NCI-H748 (cell line): ENCODE measurements around the gene OSBPL10.
"Not testable (repeated sequence)": the region's sequence is repeated elsewhere in the genome, so short reads cannot be mapped to it uniquely, and the experiment has no call there.

Experiments used
- DNase-seq: peaks from one replicate; lab custom pipeline; 2025; ENCODE audit not compliant: unreplicated experiment; lab: John Stamatoyannopoulos, UW

The OSBPL10 gene

GRCh38 chr3:31892916-31893573 is 88.0 kb downstream of the OSBPL10 start:
- no peak for DNase-seq

DNA sequence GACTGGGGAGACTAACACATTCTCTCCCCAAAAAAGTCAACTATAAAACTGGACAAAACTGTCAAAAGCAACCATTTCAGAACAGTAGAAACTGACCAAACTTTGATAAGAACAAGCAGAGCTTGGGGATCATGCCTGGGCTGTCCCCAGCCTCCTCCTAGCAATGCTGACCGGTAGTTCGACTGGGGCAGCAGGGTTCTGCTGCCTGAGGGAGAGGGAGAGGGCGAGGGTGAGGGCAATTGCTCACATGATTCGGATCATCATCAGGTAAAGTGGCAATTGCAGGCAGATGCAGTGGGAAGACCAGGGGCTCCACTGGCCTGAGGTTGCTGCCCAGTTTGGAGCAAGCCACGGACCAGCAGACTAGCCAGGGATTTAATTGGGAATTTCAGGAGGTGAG is 88.6 kb downstream of the OSBPL10 start:
- no peak for DNase-seq

DNA sequence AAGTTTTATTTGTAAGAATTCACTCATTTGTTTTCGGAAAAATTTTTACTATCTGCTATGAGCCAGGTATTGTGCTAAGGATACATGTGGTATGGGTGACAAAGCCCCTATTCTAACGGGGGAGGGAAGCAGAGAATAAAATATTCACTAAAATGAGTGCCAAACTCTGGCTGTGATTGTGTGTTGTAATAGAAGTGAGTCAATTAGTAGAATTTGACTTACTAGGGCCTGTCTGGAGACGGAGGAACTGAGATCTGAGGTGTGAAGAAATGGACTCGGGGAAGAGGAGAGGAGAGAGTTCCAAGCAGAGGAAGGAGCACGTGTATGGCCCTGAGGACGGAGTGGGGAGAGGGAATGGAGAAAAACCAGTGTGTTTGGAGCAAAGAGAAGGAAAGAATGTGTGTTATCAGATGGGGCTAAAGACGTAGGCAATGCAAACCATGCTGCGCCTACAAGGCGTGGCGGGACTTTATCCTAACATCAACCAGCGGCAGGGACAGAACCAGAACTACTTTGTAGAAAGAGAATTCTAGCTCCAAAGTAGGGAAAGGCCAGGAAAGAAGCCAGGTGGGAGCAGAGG is 89.1 kb downstream of the OSBPL10 start:
- no peak for DNase-seq

GRCh38 chr3:31890742-31891469 is 90.2 kb downstream of the OSBPL10 start:
- no peak for DNase-seq

DNA sequence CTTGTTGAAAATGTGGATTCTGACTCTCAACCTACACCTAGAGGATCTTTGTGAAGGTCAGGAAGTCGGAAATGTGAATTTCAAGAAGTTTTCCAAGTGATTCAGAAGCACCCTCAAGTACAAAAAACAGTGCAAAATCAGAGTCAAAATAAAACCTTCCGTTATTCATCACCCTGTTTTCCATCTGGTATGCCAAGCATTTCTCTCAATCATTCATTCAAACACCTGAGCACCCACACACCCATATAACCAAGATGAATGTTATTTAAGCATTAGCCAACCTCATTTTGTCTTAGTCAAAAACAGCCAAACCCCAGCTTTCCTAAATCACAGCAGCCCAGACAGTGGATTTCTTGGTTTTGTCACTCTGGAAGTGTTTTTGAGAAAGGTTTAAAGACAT is 91.1 kb downstream of the OSBPL10 start:
- DNase-seq: no peak

GRCh38 chr3:31885235-31885634 is 95.8 kb downstream of the OSBPL10 start:
- DNase-seq: no peak

- no peak for DNase-seq
Measured at GRCh38 chr3:31884251-31884650, 96.8 kb downstream of the OSBPL10 start.

GRCh38 chr3:31882895-31883294 is 98.2 kb downstream of the OSBPL10 start:
- peak; percentile 3 for DNase-seq

- DNase-seq: peak; percentile 11
Measured at GRCh38 chr3:31882431-31882830, 98.6 kb downstream of the OSBPL10 start.

DNA sequence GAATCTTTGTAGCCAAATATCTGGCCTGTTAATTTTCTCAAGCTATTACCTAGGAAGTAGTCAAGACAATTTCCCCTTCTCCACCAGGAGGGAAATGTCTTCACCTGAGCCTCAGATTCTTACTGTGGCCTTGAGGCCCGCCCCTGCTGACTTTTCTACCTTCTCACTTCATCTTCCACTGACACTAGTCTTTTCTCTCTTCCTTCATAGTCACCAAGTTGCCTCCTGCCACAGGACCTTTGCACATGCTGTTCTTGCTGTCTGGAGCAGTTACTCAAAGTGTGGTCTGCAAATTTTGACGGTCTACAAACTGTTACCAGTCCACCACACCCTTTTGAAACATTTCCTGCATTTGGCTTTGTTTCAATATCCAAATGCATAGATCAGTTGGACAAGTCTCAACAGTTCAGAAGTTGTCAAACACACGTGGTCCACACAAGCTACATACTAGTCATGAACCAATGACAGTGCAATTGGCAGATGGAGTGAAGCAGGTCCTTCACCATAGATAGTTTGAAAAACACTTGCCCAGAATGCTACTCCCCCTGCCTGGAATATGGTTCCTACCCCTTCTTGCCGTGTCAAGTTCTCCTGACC is 100.5 kb downstream of the OSBPL10 start:
- DNase-seq: no peak

- no peak for DNase-seq
Measured at GRCh38 chr3:31880020-31880419, 101.0 kb downstream of the OSBPL10 start.

- no peak for DNase-seq
Measured at GRCh38 chr3:31879365-31879764, 101.7 kb downstream of the OSBPL10 start.

DNA sequence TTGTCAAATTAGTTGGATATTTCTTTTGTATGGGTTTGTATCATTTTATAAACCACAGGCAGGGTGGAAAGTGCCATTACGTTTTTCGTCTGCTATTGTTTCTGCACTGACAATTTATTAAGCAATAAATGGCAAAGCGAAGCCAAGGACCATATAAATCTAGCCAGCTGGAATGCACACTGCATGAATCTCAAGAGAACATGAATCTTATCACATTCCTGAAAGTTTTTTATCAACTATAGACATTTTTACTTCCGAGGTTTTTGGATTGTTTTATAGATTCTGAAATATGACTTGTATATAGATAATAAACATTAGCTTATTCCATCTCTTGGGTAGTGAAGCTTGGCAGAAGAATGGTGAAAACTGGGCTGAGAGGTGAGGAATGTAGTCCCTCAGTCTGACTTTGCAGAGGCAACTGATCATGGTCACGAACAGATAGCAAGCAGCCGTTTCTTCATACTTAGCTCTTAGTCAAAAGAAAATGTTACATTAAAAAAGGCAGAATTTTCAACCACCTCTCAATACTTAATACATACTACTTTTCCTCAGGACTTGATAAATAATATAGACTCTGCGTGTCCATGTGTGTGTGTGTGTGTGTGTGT is 102.7 kb downstream of the OSBPL10 start:
- no peak for DNase-seq

GRCh38 chr3:31876331-31876730 is 104.7 kb downstream of the OSBPL10 start:
- DNase-seq: no peak

GRCh38 chr3:31875437-31875836 is 105.6 kb downstream of the OSBPL10 start:
- no peak for DNase-seq

DNA sequence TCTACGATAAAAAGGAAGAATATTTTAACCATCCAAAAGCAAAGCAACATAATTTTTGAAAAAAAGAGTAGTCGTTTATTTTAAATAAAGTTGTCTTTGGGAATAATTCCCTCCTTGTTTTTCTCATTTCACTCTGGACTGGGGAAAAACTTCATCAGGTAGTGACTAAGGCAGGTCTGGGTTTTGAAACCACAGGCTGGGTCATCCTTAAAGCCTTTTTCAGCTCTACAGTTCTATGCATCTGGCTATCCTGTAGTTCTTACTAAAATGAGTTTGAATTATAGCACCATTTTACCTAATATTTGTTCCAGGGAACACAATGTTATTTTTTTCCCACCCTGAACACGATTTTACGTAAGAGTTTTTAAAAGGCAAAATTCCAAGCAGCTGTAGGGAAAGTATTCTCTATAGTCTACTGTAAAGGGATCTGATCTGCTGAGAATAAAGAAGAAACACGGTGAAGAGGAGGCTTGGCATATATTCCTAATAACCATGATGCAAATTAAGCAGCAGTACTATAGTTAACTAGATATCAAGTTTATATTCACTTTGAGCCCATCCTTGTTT is 107.7 kb downstream of the OSBPL10 start:
- no peak for DNase-seq

GRCh38 chr3:31871939-31872507 is 109.0 kb downstream of the OSBPL10 start:
- DNase-seq: no peak

GRCh38 chr3:31870111-31870510 is 111.0 kb downstream of the OSBPL10 start:
- DNase-seq: not testable (repeated sequence)

GRCh38 chr3:31868236-31868635 is 112.8 kb downstream of the OSBPL10 start:
- DNase-seq: no peak

- DNase-seq: no peak
Measured at GRCh38 chr3:31862666-31863279, 118.3 kb downstream of the OSBPL10 start.
